ENCODE data around the gene PGGHG. TPM values are rescaled to one million over a fixed set of nuclear protein-coding genes. Genes with fewer than 3 reads are reported as not detected.

PGGHG gene
- total RNA-seq, 1 experiment from 2014 or later: 5.2 TPM

GRCh38 chr11:285021-285893 lies 3.7 kb upstream of the PGGHG start:
- no peak for DNase-seq (ENCODE audit: low read depth)

GRCh38 chr11:285894-286220 lies 3.1 kb upstream of the PGGHG start:
- no peak for DNase-seq (ENCODE audit: low read depth)

- peak; percentile 49 for DNase-seq (ENCODE audit: low read depth)
Observed at GRCh38 chr11:286977-287820, 1.7 kb upstream of the PGGHG start.

- DNase-seq (ENCODE audit: low read depth): no peak
Observed at GRCh38 chr11:287821-288477, 977 bp upstream of the PGGHG start.

- DNase-seq (ENCODE audit: low read depth): no peak
Observed at GRCh38 chr11:289398-289711, 429 bp downstream of the PGGHG start.

GRCh38 chr11:289712-290620 lies 1.0 kb downstream of the PGGHG start:
- DNase-seq (ENCODE audit: low read depth): no peak

- DNase-seq (ENCODE audit: low read depth): no peak
Observed at GRCh38 chr11:290621-291231, 1.8 kb downstream of the PGGHG start.

GRCh38 chr11:291281-292210 lies 2.6 kb downstream of the PGGHG start:
- DNase-seq (ENCODE audit: low read depth): no peak

- DNase-seq (ENCODE audit: low read depth): no peak
Observed at GRCh38 chr11:292211-293121, 3.5 kb downstream of the PGGHG start.

- no peak for DNase-seq (ENCODE audit: low read depth)
Observed at GRCh38 chr11:293271-293851, 4.4 kb downstream of the PGGHG start.

- no peak for DNase-seq (ENCODE audit: low read depth)
Observed at GRCh38 chr11:293852-294661, 5.1 kb downstream of the PGGHG start.

- no peak for DNase-seq (ENCODE audit: low read depth)
Observed at GRCh38 chr11:294780-295179, 5.9 kb downstream of the PGGHG start.

- no peak for DNase-seq (ENCODE audit: low read depth)
Observed at GRCh38 chr11:295351-296170, 6.6 kb downstream of the PGGHG start.

- DNase-seq (ENCODE audit: low read depth): no peak
Observed at GRCh38 chr11:296171-297050, 7.5 kb downstream of the PGGHG start.

- DNase-seq (ENCODE audit: low read depth): no peak
Observed at GRCh38 chr11:297051-297585, 8.2 kb downstream of the PGGHG start.

Measured in M059J (cell line).